ENCODE results near the gene NR0B2.
"Not testable (repeated sequence)": the region's sequence is repeated elsewhere in the genome, so short reads cannot be mapped to it uniquely, and the experiment has no call there.

The NR0B2 gene

GRCh38 chr1:26889551-26890466 lies 24.0 kb downstream of the NR0B2 start, which contains the start of gene GPN2:
Gene GPN2 (minus strand): TSS chr1:26890283. CDS start chr1:26890096, 187 bp downstream.
- DNase-seq (ENCODE audit: low spot score) = peak; percentile 70

GRCh38 chr1:26888231-26888630 lies 25.5 kb downstream of the NR0B2 start:
- no peak for DNase-seq (ENCODE audit: low spot score)

- DNase-seq (ENCODE audit: low spot score) = peak; percentile 11
Observed at GRCh38 chr1:26887125-26887524, 26.6 kb downstream of the NR0B2 start.

- no peak for DNase-seq (ENCODE audit: low spot score)
Observed at GRCh38 chr1:26882696-26883463, 30.9 kb downstream of the NR0B2 start.

- not testable (repeated sequence) for DNase-seq (ENCODE audit: low spot score)
Observed at GRCh38 chr1:26881611-26882010, 32.2 kb downstream of the NR0B2 start.

- DNase-seq (ENCODE audit: low spot score) = no peak
Observed at GRCh38 chr1:26879793-26880192, 34.0 kb downstream of the NR0B2 start.

- DNase-seq (ENCODE audit: low spot score) = no peak
Observed at GRCh38 chr1:26877326-26877725, 36.4 kb downstream of the NR0B2 start.

- DNase-seq (ENCODE audit: low spot score) = no peak
Observed at GRCh38 chr1:26874896-26875295, 38.9 kb downstream of the NR0B2 start.

GRCh38 chr1:26873097-26873496 lies 40.7 kb downstream of the NR0B2 start:
- not testable (repeated sequence) for DNase-seq (ENCODE audit: low spot score)

- peak; percentile 94 for DNase-seq (ENCODE audit: low spot score)
Observed at GRCh38 chr1:26864610-26865480, 48.9 kb downstream of the NR0B2 start.

GRCh38 chr1:26863685-26864077 lies 50.1 kb downstream of the NR0B2 start:
- no peak for DNase-seq (ENCODE audit: low spot score)

GRCh38 chr1:26862781-26863684 lies 50.7 kb downstream of the NR0B2 start, which contains the start of gene SFN:
Gene SFN (plus strand): TSS chr1:26863149. CDS start chr1:26863213, 64 bp downstream.
- peak; percentile 47 for DNase-seq (ENCODE audit: low spot score)

GRCh38 chr1:26861889-26862378 lies 51.8 kb downstream of the NR0B2 start:
- DNase-seq (ENCODE audit: low spot score) = no peak

Measured in CD4-positive, alpha-beta T cell treated with Interleukin-6 at 100 ng/mL for 8 hours (primary cell).